Measurements from ENCODE around the gene MAP2. TPM values are rescaled to one million over a fixed set of nuclear protein-coding genes. Genes with fewer than 3 reads are reported as not detected.

The MAP2 gene
- total RNA-seq, 1 experiment from 2014 or later = 40.2 TPM

GRCh38 chr2:209468846-209469245 is 45.0 kb downstream of the MAP2 start:
- Mint-ChIP-seq H3K27me3 (ENCODE audit: insufficient read depth, unreplicated experiment) (no peaks in the 10 kb centered on the region), H3K4me1 (ENCODE audit: insufficient read depth, unreplicated experiment) (peaks cover 19% of the 10 kb centered on the region), H3K4me3 (ENCODE audit: unreplicated experiment) (no peak overlapping the region), H3K36me3 (ENCODE audit: insufficient read depth, unreplicated experiment) (no peaks in the 10 kb centered on the region), H3K9me3 (ENCODE audit: unreplicated experiment) (peaks cover 10% of the 10 kb centered on the region), H3K27ac (ENCODE audit: low read depth, unreplicated experiment) (no peak overlapping the region)
- intact Hi-C loops (cut with micrococcal nuclease) = no loop called here
- TF ChIP-seq CTCF (IDR thresholded peaks at IDR 0.05; ENCODE audit: unreplicated experiment) = no peak
- no TSS peak for BruUV-seq (replicated peaks)
- ChIA-PET POLR2A (no interaction called here), CTCF (interaction anchor here (0.6 to 0.7 kb wide), 2 partner anchors 9 to 88 kb away, joined by 3 read pairs; no protein-coding TSS in a partner anchor)
- DNase-seq (ENCODE audit: unreplicated experiment) = no peak

- Mint-ChIP-seq H3K27ac (ENCODE audit: low read depth, unreplicated experiment) (no peak overlapping the region), H3K27me3 (ENCODE audit: insufficient read depth, unreplicated experiment) (no peaks in the 10 kb centered on the region), H3K36me3 (ENCODE audit: insufficient read depth, unreplicated experiment) (no peaks in the 10 kb centered on the region), H3K9me3 (ENCODE audit: unreplicated experiment) (peaks cover 10% of the 10 kb centered on the region), H3K4me1 (ENCODE audit: insufficient read depth, unreplicated experiment) (peaks cover 25% of the 10 kb centered on the region), H3K4me3 (ENCODE audit: unreplicated experiment) (no peak overlapping the region)
- intact Hi-C loops (cut with micrococcal nuclease) = no loop called here
- ChIA-PET POLR2A (no interaction called here), CTCF (interaction anchor here (0.7 kb wide), 1 partner anchor 9 kb away, joined by 3 read pairs; no protein-coding TSS in a partner anchor)
- BruUV-seq (replicated peaks) = no TSS peak
- no peak for DNase-seq (ENCODE audit: unreplicated experiment)
- TF ChIP-seq CTCF (IDR thresholded peaks at IDR 0.05; ENCODE audit: unreplicated experiment) = no peak
Measured at GRCh38 chr2:209469481-209469880, 45.6 kb downstream of the MAP2 start.

GRCh38 chr2:209470466-209470865 is 46.6 kb downstream of the MAP2 start:
- H3K27me3 Mint-ChIP-seq (ENCODE audit: insufficient read depth, unreplicated experiment) = no peaks in the 10 kb centered on the region
- ChIA-PET POLR2A (no interaction called here), CTCF (no interaction called here)
- H3K27ac Mint-ChIP-seq (ENCODE audit: low read depth, unreplicated experiment) = no peak overlapping the region
- no peaks in the 10 kb centered on the region for H3K36me3 Mint-ChIP-seq (ENCODE audit: insufficient read depth, unreplicated experiment)
- intact Hi-C loops (cut with micrococcal nuclease) = loop anchor here (5.0 kb wide), 1 partner anchor 43 kb away; no protein-coding TSS in a partner anchor
- DNase-seq (ENCODE audit: unreplicated experiment) = no peak
- no TSS peak for BruUV-seq (replicated peaks)
- H3K4me1 Mint-ChIP-seq (ENCODE audit: insufficient read depth, unreplicated experiment) = peaks cover 25% of the 10 kb centered on the region
- H3K4me3 Mint-ChIP-seq (ENCODE audit: unreplicated experiment) = no peak overlapping the region
- no peak for TF ChIP-seq CTCF (IDR thresholded peaks at IDR 0.05; ENCODE audit: unreplicated experiment)
- H3K9me3 Mint-ChIP-seq (ENCODE audit: unreplicated experiment) = peaks cover 10% of the 10 kb centered on the region

GRCh38 chr2:209471037-209471436 is 47.2 kb downstream of the MAP2 start:
- no peak overlapping the region for H3K27ac Mint-ChIP-seq (ENCODE audit: low read depth, unreplicated experiment)
- no peak for TF ChIP-seq CTCF (IDR thresholded peaks at IDR 0.05; ENCODE audit: unreplicated experiment)
- ChIA-PET POLR2A (no interaction called here), CTCF (interaction anchor here (0.9 to 1.1 kb wide), 2 partner anchors 38 to 136 kb away, joined by 3 to 4 read pairs; no protein-coding TSS in a partner anchor)
- H3K27me3 Mint-ChIP-seq (ENCODE audit: insufficient read depth, unreplicated experiment) = no peaks in the 10 kb centered on the region
- H3K36me3 Mint-ChIP-seq (ENCODE audit: insufficient read depth, unreplicated experiment) = no peaks in the 10 kb centered on the region
- intact Hi-C loops (cut with micrococcal nuclease) = loop anchor here (5.0 kb wide), 1 partner anchor 44 kb away; no protein-coding TSS in a partner anchor
- peak; percentile 53 for DNase-seq (ENCODE audit: unreplicated experiment)
- peaks cover 10% of the 10 kb centered on the region for H3K9me3 Mint-ChIP-seq (ENCODE audit: unreplicated experiment)
- BruUV-seq (replicated peaks) = no TSS peak
- H3K4me3 Mint-ChIP-seq (ENCODE audit: unreplicated experiment) = no peak overlapping the region
- H3K4me1 Mint-ChIP-seq (ENCODE audit: insufficient read depth, unreplicated experiment) = peaks cover 25% of the 10 kb centered on the region
